Retina (tissue), 1 donor: ENCODE measurements around the gene DDX4.

Experiments used
- DNase-seq: peaks from one replicate; pipeline ENCODE4 v3.0.0-alpha.2; 2016

The DDX4 gene

DNA sequence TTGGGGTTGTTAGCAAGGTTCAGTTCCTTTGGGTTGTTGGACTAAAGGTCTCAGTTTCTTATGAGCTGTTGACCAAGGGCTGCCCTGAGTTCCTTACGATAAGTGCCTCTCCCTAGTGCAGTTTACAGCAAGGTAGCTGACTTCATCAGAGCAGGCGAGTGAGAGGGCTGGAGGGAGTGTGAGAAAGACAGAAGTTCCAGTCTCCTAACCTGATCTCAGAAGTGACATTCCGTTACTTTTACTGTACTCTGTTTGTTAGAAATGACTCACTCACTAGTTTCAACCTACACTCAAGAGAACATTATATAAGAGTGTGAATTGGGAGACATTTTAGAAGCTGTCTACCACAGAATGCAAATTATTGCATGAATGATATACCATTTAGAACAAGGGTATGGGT, 92.1 kb downstream of the DDX4 start:
- DNase-seq: no peak

- no peak for DNase-seq
Observed at GRCh38 chr5:55832446-55832845, 94.6 kb downstream of the DDX4 start.

GRCh38 chr5:55836191-55836590, 98.3 kb downstream of the DDX4 start:
- DNase-seq: no peak

DNA sequence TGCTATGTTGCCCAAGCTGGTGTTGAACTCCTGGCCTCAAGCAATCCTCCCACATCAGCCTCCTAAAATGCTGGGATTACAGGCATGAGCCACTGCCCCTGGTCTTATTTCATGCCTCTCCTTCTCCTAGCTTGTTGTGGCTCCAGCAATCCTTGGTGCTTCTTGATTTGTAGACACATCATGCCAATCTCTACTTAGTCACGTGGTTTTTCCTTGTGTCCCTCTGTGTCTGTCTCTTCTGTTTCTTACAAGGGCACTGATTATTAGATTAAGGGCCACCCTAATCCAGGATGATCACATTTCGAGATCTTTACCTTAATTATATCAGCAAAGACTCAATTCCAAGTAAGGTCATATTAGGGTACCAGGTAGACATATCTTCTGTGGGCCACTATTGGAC, 104.1 kb downstream of the DDX4 start:
- DNase-seq: no peak

- DNase-seq: no peak
Observed at GRCh38 chr5:55847837-55848236, 110.0 kb downstream of the DDX4 start.

DNA sequence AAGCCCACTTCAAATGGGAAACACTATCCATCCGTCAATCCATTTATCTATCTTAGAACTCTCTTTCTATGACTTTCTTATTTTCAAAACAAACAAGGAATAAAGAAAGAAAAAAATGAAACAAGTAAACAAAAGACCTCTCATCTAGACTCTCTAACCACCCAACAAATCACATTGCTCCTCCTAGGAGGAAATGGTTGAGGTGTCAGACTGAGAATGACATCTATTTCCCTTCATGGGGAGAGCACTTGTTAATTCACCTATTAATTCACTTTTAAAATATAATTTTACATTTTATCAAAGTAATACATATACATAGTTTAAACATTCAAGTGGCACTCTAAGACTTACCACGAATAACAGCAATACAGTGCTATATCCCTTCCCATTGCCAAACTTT, 110.9 kb downstream of the DDX4 start:
- no peak for DNase-seq

- DNase-seq: no peak
Observed at GRCh38 chr5:55850839-55851674, 113.2 kb downstream of the DDX4 start, which contains the start of gene IL31RA. Gene IL31RA, plus strand, starts transcription at chr5:55851357. Its CDS starts 214 bp downstream, at chr5:55851571.

- DNase-seq: no peak
Observed at GRCh38 chr5:55851675-55851979, 113.8 kb downstream of the DDX4 start.

GRCh38 chr5:55852503-55852902, 114.6 kb downstream of the DDX4 start:
- no peak for DNase-seq

DNA sequence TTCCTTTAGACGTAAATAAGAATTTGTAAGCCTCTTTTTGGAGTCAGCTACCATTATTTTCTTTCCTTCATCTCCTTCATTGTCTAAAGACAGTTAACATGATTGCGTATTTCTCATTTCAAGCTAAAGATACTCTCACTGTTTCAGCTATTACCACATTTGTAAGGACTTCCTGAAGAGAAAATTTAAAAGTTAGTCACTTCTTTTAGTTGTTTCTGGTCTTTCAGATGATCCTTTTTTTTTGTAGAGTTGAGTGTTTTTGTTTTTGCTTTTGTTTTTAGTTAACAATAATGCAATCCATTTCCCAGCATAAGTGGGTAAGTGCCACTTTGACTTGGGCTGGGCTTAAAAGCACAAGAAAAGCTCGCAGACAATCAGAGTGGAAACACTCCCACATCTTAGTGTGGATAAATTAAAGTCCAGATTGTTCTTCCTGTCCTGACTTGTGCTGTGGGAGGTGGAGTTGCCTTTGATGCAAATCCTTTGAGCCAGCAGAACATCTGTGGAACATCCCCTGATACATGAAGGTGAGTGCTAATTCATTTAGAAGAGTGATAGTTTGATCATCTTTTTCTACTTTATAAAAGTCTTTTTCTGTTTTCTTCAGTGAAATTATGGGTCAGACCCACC, 115.3 kb downstream of the DDX4 start:
- DNase-seq: no peak

GRCh38 chr5:55853818-55854217, 116.0 kb downstream of the DDX4 start:
- no peak for DNase-seq

GRCh38 chr5:55855509-55855908, 117.6 kb downstream of the DDX4 start:
- no peak for DNase-seq

GRCh38 chr5:55856516-55857246, 118.8 kb downstream of the DDX4 start:
- DNase-seq: no peak

- DNase-seq: no peak
Observed at GRCh38 chr5:55857247-55857640, 119.4 kb downstream of the DDX4 start.

GRCh38 chr5:55858104-55858503, 120.2 kb downstream of the DDX4 start:
- DNase-seq: no peak

DNA sequence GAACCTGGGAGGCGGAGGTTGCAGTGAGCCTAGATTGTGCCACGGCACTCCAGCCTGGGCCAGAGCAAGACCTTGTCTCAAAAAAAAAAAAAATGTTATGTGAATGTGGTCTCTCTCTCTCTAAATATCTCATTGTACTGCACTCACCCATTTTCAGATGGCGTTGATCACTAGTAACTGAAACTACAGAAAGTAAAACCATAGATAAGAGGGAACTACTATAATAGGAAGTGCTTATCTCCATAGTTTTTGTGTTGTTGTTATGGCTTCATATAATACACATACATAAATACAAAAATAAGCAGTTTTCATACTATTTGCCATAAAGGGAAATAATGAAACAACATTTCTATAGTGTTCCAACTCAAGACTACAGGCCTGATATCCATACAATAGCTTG, 122.4 kb downstream of the DDX4 start:
- no peak for DNase-seq

DNA sequence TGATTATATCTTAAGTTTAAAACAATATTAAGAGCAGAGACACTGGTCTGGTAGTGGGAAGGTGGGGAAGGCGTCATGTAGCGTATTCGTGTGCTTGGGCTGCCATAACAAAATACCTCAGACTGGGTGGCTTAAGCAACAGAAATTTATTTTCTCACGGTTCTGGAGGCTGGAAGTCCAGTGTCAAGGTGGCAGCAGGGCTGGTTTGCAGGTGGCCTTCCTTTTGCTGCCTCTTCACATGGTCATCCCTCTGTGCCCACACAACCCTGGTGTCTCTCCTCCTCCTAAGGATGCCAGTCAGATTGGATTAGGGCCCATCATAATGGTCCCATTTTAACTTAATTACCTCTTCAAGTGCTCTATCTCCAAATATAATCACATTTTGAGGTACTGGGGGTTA, 122.8 kb downstream of the DDX4 start:
- DNase-seq: no peak

DNA sequence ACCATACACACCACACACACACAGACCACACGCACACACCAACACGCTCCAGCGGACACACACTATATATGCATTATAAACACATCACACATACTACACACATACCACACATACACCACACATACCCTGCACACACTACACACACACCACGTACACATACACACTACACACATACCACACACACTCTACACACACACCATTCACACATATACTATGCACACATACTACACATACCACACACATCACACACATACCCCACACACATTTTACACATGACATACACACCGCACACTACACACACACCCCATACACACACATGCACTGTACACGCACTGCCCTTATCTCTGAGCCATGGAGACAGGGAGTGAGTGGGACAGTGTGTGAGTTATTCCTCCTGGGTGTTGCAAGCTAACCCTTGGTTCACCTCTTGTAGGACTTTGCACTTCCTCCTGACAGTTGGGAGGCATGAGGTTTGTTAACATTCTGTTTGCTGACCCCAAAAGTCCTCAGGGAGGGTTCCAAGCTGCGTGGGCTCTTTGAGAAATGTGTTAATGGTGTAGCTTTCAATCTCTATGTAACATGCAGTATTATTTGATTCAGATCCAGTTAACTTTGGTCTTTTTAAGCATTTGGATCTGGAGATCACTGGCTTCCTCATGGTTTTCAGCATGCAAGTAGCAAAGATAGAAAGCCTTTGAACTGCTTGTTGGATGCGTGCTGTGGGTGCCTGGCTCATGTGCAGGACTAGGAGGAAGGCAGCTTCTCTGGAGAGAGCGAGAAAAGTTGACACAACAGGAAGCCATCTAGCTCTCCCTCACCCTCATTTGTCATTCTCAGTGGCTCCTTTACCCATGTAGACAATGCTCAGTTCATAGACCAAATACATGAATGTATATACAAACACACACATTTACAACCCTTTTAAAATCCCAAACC, 127.0 kb downstream of the DDX4 start:
- no peak for DNase-seq

GRCh38 chr5:55865831-55866230, 128.0 kb downstream of the DDX4 start:
- DNase-seq: no peak

DNA sequence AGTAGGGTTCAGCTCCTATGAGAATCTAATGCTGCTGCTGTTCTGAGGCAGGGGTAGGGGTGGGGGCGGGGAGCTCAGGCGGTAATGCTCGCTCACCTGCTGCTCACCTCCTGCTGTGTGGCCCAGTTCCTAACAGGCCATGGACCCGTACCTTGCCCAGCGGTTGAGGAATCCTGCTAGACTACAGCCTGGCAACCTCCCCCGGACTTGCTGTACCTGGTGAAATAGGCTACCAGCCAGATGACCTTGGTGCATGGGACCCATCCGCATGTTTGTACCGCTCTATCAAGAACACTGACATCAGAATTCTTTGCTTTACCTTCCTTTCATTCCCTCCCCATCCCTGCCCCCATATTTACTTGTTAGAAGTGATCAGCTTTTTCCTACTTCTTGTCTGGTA, 128.6 kb downstream of the DDX4 start:
- DNase-seq: no peak
